ENCODE measurements around the gene ARMH1. TPM values are rescaled to one million over a fixed set of nuclear protein-coding genes. Genes with fewer than 3 reads are reported as not detected.
"Not testable (repeated sequence)": the region's sequence is repeated elsewhere in the genome, so short reads cannot be mapped to it uniquely, and the experiment has no call there.

The ARMH1 gene
- total RNA-seq, 1 donor from 2014 or later = 14.5 TPM

- no peak overlapping the region for H3K27ac ChIP-seq
- DNase-seq = no peak
- no peaks in the 10 kb centered on the region for H3K27me3 ChIP-seq (ENCODE audit: low read depth)
- H3K4me1 ChIP-seq = no peaks in the 10 kb centered on the region
- no peak for TF ChIP-seq CTCF (IDR thresholded peaks at IDR 0.05)
- no peak for ATAC-seq
- intact Hi-C loops (cut with DNase I) = no loop called here
- H3K9me3 ChIP-seq = no peaks in the 10 kb centered on the region
- H3K4me3 ChIP-seq = no peak overlapping the region
- H3K36me3 ChIP-seq = no peaks in the 10 kb centered on the region
Observed at GRCh38 chr1:44759077-44759476, 84.6 kb downstream of the ARMH1 start.

- no peak overlapping the region for H3K4me3 ChIP-seq
- no peak for TF ChIP-seq CTCF (IDR thresholded peaks at IDR 0.05)
- H3K36me3 ChIP-seq = no peaks in the 10 kb centered on the region
Observed at GRCh38 chr1:44760876-44761275, 86.4 kb downstream of the ARMH1 start.

GRCh38 chr1:44766421-44766820, 91.9 kb downstream of the ARMH1 start:
- DNase-seq; ATAC-seq; H3K27ac ChIP-seq; H3K9me3 ChIP-seq; H3K36me3 ChIP-seq; H3K27me3 ChIP-seq (ENCODE audit: low read depth); H3K4me3 ChIP-seq; H3K4me1 ChIP-seq; intact Hi-C loops (cut with DNase I): not testable (repeated sequence)

More at GRCh38 chr1:44760876-44761275, 86.4 kb downstream of the ARMH1 start:
- DNase-seq (no peak), ATAC-seq (no peak)
- intact Hi-C loops (cut with DNase I) = no loop called here
- H3K9me3 ChIP-seq = no peaks in the 10 kb centered on the region
- H3K4me1 ChIP-seq = no peaks in the 10 kb centered on the region
- no peak overlapping the region for H3K27ac ChIP-seq
- H3K27me3 ChIP-seq (ENCODE audit: low read depth) = no peaks in the 10 kb centered on the region

Other genes with a start within 250 kb of the ARMH1 start
- 22.6 TPM for gene TMEM53, start 233 bp upstream of the ARMH1 start, total RNA-seq
- gene RNU5D-1, start 56.5 kb downstream of the ARMH1 start, total RNA-seq = not detected
- 1.7 TPM for gene KIF2C, start 65.1 kb downstream of the ARMH1 start, total RNA-seq
- 1,341 TPM for gene RPS8, start 100.8 kb downstream of the ARMH1 start, total RNA-seq
- gene BEST4, start 113.5 kb downstream of the ARMH1 start, total RNA-seq = 1.7 TPM
- 27.7 TPM for gene PLK3, start 125.7 kb downstream of the ARMH1 start, total RNA-seq
- gene DYNLT4, start 132.6 kb downstream of the ARMH1 start, total RNA-seq = 5.2 TPM
- gene BTBD19, start 133.8 kb downstream of the ARMH1 start, total RNA-seq = 8.7 TPM
- gene PTCH2, start 168.5 kb downstream of the ARMH1 start, total RNA-seq = 1.0 TPM

Measured in lower lobe of right lung (tissue), 2 donors.